Hepatocyte (in vitro differentiated cells): ENCODE data around the gene ANXA7.

Experiments
- EZH2 ChIP-seq: fragments of 200-600 bp; sonication (generic); IDR thresholded peaks from 2 replicates; pipeline ENCODE4 v1.6.1; 2016; ENCODE audit warnings: antibody characterized with exemption, mild to moderate bottlenecking, borderline replicate concordance
- TF ChIP-seq, protein P1 (sequence below): fragments of 200-600 bp; sonication (generic); IDR thresholded peaks from 2 replicates; pipeline ENCODE4 v1.5.1; 2016; ENCODE audit warnings: antibody characterized with exemption, mild to moderate bottlenecking; ENCODE audit not compliant: poor library complexity

DNA sequence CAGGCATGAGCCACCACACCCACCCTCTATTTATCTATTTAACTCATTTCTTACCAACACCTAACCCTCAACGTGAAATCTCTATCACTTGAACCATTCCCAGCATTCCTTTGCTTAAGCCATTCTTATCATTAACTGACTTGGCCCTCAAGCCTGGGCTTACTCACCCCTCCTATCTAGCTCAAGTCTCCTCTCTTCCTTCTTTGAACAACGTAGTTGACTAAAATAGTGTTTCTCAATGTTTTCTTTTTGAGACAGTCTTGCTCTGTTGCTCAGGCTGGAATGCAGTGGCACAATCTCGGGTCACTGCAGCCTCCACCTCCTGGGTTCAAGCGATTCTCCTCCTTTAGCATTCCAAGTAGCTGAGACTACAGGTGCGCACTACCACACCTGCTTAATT lies 7.0 kb downstream of the ANXA7 start:
- TF ChIP-seq, protein P1, sequence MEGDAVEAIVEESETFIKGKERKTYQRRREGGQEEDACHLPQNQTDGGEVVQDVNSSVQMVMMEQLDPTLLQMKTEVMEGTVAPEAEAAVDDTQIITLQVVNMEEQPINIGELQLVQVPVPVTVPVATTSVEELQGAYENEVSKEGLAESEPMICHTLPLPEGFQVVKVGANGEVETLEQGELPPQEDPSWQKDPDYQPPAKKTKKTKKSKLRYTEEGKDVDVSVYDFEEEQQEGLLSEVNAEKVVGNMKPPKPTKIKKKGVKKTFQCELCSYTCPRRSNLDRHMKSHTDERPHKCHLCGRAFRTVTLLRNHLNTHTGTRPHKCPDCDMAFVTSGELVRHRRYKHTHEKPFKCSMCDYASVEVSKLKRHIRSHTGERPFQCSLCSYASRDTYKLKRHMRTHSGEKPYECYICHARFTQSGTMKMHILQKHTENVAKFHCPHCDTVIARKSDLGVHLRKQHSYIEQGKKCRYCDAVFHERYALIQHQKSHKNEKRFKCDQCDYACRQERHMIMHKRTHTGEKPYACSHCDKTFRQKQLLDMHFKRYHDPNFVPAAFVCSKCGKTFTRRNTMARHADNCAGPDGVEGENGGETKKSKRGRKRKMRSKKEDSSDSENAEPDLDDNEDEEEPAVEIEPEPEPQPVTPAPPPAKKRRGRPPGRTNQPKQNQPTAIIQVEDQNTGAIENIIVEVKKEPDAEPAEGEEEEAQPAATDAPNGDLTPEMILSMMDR = no peak
- TF ChIP-seq EZH2 = no peak
